Measurements from ENCODE around the gene CRKL. TPM values are rescaled to one million over a fixed set of nuclear protein-coding genes. Genes with fewer than 3 reads are reported as not detected.
"Not testable (repeated sequence)": the region's sequence is repeated elsewhere in the genome, so short reads cannot be mapped to it uniquely, and the experiment has no call there.

CRKL gene
- total and polyA plus RNA-seq, 2 of the 4 experiments (the other 2 are of a cell fraction), result 20.6 to 35.5 TPM

- H2BK120ac ChIP-seq (ENCODE audit: low read depth, low read length); H4K91ac ChIP-seq (ENCODE audit: insufficient read depth, low read depth, low read length); H3K4me2 ChIP-seq (ENCODE audit: low read depth, low read length); ATAC-seq (ENCODE audit: low read depth); H2BK5ac ChIP-seq (ENCODE audit: low read depth, low read length, poor library complexity, severe bottlenecking); H3K36me3 ChIP-seq (ENCODE audit: control insufficient read depth, insufficient read depth, low read length); H2AK5ac ChIP-seq (ENCODE audit: low read depth, low read length); in situ Hi-C loops (cut with MboI; ENCODE audit: low sequenced_read_pairs); POLR2A ChIA-PET (ENCODE audit: unreplicated experiment); H3K79me1 ChIP-seq (ENCODE audit: low read depth in 1 of 2, low read length in 2 of 2); H4K5ac ChIP-seq (ENCODE audit: low read depth, low read length); DNase-seq; H3K4me3 ChIP-seq (ENCODE audit: insufficient read depth, low read depth, low read length); H3K14ac ChIP-seq (replicated peaks; ENCODE audit: low read depth, low read length); H3K23ac ChIP-seq (ENCODE audit: low read depth, low read length); H3K56ac ChIP-seq (ENCODE audit: extremely low read depth, insufficient read depth, low read length); H3K4ac ChIP-seq (ENCODE audit: low read depth, low read length); H3K27me3 ChIP-seq (ENCODE audit: control insufficient read depth, insufficient read depth, low read length); H3K27ac ChIP-seq (ENCODE audit: insufficient read depth, low read length); BruUV-seq (replicated peaks); H2AFZ ChIP-seq (replicated peaks; ENCODE audit: low read length, poor library complexity); dilution Hi-C loops (cut with HindIII; ENCODE audit: low sequenced_read_pairs, unreplicated experiment); H4K20me1 ChIP-seq (ENCODE audit: insufficient read depth, low read length); H3K4me1 ChIP-seq (ENCODE audit: control insufficient read depth, insufficient read depth, low read length); H3K9me1 ChIP-seq (ENCODE audit: insufficient read depth, low read length); H3K9me3 ChIP-seq (ENCODE audit: control insufficient read depth, insufficient read depth, low read length); intact Hi-C loops (cut with micrococcal nuclease); H3K18ac ChIP-seq (ENCODE audit: low read depth, low read length); H2AK9ac ChIP-seq (replicated peaks; ENCODE audit: low read depth, low read length, poor library complexity); H2BK20ac ChIP-seq (ENCODE audit: low read depth, low read length); H4K8ac ChIP-seq (ENCODE audit: low read depth in 2 of 2, low read length in 2 of 2); H2BK15ac ChIP-seq (ENCODE audit: low read depth, low read length); H3K9ac ChIP-seq (ENCODE audit: low read depth, low read length): not testable (repeated sequence)
- CTCF ChIA-PET, result interaction anchor here (1.0 to 1.1 kb wide), 2 partner anchors 12 to 19 kb away, joined by 3 to 4 read pairs; no protein-coding TSS in a partner anchor
- no CpG with 5 or more reads among the region's 7 CpGs for WGBS, 2 experiments (ENCODE audit: extremely low coverage in 2 of 2, insufficient read length in 1 of 2)
Measured at GRCh38 chr22:20897737-20898136, 19.5 kb upstream of the CRKL start.

All from IMR-90 (cell line).